Osteoblast (primary cell): ENCODE results near the gene DNMT3A. TPM values are rescaled to one million over a fixed set of nuclear protein-coding genes. Genes with fewer than 3 reads are reported as not detected.

Source experiments
- DNase-seq: peaks from one replicate; pipeline ENCODE4 v3.0.0; 2011; ENCODE audit warnings: low spot score, mixed read lengths; ENCODE audit not compliant: insufficient read length; ENCODE audit errors: missing footprints
- H2AFZ ChIP-seq: 2 replicates; pipeline ENCODE4 v1.6.0; 2011; ENCODE audit warnings: mild to moderate bottlenecking, low read length
- H3K27ac ChIP-seq: 2 replicates; pipeline ENCODE4 v1.5.1; 2011; ENCODE audit warnings: mild to moderate bottlenecking, low read depth, low read length, moderate library complexity
- H3K27me3 ChIP-seq: 2 replicates; pipeline ENCODE4 v1.6.0; 2012; ENCODE audit warnings: mild to moderate bottlenecking, control low read depth, inconsistent platforms, low read length, moderate library complexity; ENCODE audit not compliant: insufficient read depth
- H3K36me3 ChIP-seq: 2 replicates; pipeline ENCODE4 v1.5.1; 2011; ENCODE audit warnings: mild to moderate bottlenecking, low read length, control low read depth, moderate library complexity; ENCODE audit not compliant: insufficient read depth
- H3K4me1 ChIP-seq: 2 replicates; pipeline ENCODE4 v1.5.1; 2011; ENCODE audit warnings: mild to moderate bottlenecking, low read length, control low read depth, moderate library complexity; ENCODE audit not compliant: insufficient read depth
- H3K4me2 ChIP-seq: 2 replicates; pipeline ENCODE4 v1.6.0; 2011; ENCODE audit warnings: mild to moderate bottlenecking, low read length; ENCODE audit not compliant: insufficient read depth
- H3K4me3 ChIP-seq: fragments of 200-600 bp; sonication (generic); 3 replicates; pipeline ENCODE4 v1.5.1; 2012; ENCODE audit warnings: mild to moderate bottlenecking, low read length, inconsistent platforms; ENCODE audit not compliant: insufficient read depth
- H3K79me2 ChIP-seq: 2 replicates; pipeline ENCODE4 v1.6.0; 2012; ENCODE audit warnings: mild to moderate bottlenecking, low read length, control low read depth, inconsistent platforms; ENCODE audit not compliant: insufficient read depth
- H3K9me3 ChIP-seq: 2 replicates; pipeline ENCODE4 v1.5.1; 2011; ENCODE audit warnings: low read depth, low read length, control low read depth
- H4K20me1 ChIP-seq: 2 replicates; pipeline ENCODE4 v1.6.0; 2012; ENCODE audit warnings: mild to moderate bottlenecking, low read length, control low read depth; ENCODE audit not compliant: insufficient read depth
- total RNA-seq: library from RNA; depleted of rRNA; stranded (reverse); fragments of >200 nt; gene quantifications from 2 replicates; pipeline ENCODE4 v1.2.3, GENCODE V29; 2012
- TF ChIP-seq, protein P1 (sequence below): IDR thresholded peaks from 2 replicates; pipeline ENCODE4 v1.5.1; 2011; ENCODE audit warnings: mild to moderate bottlenecking, low read depth, low read length, moderate library complexity; ENCODE audit errors: extremely low read depth

Gene DNMT3A
- total RNA-seq, 1 donor, result 18.5 TPM

DNA sequence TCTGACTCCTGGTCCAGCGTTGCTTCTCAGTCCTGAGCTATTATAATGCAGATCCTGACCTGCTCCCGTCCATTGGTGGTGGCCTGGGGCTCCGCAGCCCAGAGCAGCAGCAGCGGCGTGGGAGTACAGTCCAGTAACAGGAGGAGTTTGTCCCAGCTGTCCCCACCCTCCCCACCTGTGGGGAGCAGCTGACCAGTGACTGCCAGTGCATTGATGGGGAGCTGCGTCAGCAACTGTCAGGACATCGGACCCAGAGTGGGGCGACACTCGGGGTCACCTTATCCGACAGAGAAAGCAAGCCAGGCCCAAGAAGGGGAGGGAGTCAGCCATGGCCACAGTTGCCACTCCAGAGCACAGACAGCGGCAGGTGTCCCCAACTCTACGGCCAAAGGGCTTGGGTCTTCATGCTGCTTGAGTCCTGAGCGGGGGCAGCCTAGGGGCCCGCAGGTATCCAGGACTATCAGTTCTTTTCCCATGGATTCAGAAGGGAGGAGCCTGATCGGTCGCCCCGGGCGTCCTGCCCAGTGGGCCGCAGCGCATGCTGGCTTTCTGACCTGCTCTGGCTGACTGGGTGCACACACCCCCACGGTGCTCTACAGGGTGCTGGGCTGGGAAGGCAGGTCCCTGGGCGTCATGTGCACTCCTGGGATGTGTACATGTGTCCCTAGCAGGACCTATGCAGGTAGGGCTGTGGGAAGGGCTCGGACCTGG lies 29.7 kb downstream of the DNMT3A start:
- Histone ChIP-seq H3K4me2 (no peak overlapping the region), H3K9me3 (no peaks in the 10 kb centered on the region), H3K27ac (no peak overlapping the region), H3K4me3 (no peak overlapping the region), H3K4me1 (no peaks in the 10 kb centered on the region), H3K27me3 (no peaks in the 10 kb centered on the region), H3K79me2 (peaks cover 2% of the 10 kb centered on the region), H3K36me3 (no peaks in the 10 kb centered on the region), H4K20me1 (peaks cover 32% of the 10 kb centered on the region), H2AFZ (no peak overlapping the region)
- TF ChIP-seq, protein P1, sequence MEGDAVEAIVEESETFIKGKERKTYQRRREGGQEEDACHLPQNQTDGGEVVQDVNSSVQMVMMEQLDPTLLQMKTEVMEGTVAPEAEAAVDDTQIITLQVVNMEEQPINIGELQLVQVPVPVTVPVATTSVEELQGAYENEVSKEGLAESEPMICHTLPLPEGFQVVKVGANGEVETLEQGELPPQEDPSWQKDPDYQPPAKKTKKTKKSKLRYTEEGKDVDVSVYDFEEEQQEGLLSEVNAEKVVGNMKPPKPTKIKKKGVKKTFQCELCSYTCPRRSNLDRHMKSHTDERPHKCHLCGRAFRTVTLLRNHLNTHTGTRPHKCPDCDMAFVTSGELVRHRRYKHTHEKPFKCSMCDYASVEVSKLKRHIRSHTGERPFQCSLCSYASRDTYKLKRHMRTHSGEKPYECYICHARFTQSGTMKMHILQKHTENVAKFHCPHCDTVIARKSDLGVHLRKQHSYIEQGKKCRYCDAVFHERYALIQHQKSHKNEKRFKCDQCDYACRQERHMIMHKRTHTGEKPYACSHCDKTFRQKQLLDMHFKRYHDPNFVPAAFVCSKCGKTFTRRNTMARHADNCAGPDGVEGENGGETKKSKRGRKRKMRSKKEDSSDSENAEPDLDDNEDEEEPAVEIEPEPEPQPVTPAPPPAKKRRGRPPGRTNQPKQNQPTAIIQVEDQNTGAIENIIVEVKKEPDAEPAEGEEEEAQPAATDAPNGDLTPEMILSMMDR, result no peak
- no peak for DNase-seq

DNA sequence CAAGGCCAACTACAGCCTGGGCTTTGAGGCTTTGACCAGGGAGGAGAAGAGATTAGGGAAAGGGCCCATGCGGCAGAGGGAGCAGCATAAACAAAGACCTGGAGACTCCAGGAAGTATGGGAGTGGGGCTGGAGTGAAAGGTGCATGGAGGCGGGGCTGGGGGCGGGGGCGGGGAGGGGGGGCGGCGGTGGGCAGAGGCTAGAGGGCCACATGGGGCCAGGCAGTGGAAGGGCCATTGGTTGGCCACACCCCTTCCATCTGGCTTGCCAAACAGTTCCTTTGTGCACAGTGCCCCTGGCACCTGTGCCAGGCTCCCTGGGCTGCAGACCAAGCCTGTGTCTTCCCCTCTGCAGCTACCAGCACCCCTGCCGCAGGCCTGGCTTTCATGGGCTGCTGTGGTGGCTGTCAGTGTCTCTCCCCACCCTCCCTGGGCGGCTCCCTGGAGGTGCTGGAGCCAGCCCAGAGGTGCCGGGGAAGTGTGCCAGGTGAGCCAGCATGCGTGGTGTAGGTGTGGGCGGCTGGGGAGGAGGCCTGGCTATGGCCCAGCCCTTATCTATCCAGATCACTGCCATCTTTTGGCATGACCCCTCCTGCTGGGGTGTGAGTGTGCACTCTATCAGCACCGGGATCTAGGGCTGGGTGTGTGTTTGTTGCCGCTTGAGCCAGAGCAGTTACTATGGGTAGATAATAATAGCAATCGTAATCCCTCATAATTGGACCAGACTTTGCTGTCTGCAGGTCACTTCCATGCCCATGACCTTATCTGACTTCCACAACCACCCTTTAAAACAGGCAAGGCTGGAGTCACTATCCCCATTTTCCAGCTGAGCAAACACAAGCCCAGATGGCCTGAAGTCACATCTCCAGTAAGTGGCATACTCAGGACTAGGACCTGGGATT lies 30.5 kb downstream of the DNMT3A start:
- TF ChIP-seq, protein P1, result no peak
- DNase-seq, result no peak
- Histone ChIP-seq H3K79me2 (peaks cover 2% of the 10 kb centered on the region), H3K4me1 (peaks cover under 1% of the 10 kb centered on the region), H3K27me3 (no peaks in the 10 kb centered on the region), H2AFZ (no peak overlapping the region), H3K4me3 (no peak overlapping the region), H4K20me1 (peaks cover 32% of the 10 kb centered on the region), H3K4me2 (no peak overlapping the region), H3K36me3 (no peaks in the 10 kb centered on the region), H3K9me3 (no peaks in the 10 kb centered on the region), H3K27ac (no peak overlapping the region)

DNA sequence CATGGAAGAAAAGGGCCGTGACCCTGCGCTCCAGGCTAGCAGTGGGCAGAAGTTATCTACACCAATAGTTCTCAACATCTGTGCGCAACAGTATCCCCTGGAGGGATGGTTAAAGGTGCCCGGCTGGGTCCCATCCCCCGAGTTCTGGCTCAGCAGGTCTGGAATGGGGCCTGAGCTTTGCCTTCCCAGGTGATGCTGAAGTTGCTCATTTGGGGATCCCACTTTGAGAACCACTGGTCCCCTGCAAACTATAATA lies 31.1 kb downstream of the DNMT3A start:
- H3K27ac ChIP-seq, result no peak overlapping the region
- no peaks in the 10 kb centered on the region for H3K27me3 ChIP-seq
- peaks cover 3% of the 10 kb centered on the region for H3K4me1 ChIP-seq
- TF ChIP-seq, protein P1, result no peak
- no peak overlapping the region for H3K4me2 ChIP-seq
- no peaks in the 10 kb centered on the region for H3K9me3 ChIP-seq
- no peak overlapping the region for H3K4me3 ChIP-seq
- H3K36me3 ChIP-seq, result no peaks in the 10 kb centered on the region
- peaks cover 36% of the 10 kb centered on the region for H4K20me1 ChIP-seq
- no peak overlapping the region for H2AFZ ChIP-seq
- no peak for DNase-seq
- H3K79me2 ChIP-seq, result peaks cover 2% of the 10 kb centered on the region

DNA sequence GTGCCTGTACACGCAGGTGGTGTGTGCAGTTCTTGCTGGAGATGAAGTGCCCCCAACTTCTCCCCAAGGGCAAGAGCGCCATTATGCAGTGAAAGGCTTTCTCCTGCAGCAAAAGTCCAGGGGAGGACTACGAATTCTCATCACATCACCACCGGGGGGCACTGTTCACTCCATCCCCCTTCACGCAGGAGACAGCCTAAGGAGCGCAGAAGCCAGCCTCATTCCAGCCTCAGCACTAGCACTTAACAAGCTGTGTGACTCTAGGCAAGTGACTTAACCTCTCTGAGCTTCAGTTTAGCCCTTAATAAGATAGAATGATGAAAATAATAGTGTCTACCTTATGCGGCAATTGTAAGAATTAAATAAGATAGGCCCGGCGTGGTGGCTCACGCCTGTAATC lies 32.3 kb downstream of the DNMT3A start:
- peaks cover 3% of the 10 kb centered on the region for H3K4me1 ChIP-seq
- H3K27ac ChIP-seq, result no peak overlapping the region
- DNase-seq, result no peak
- peaks cover 40% of the 10 kb centered on the region for H4K20me1 ChIP-seq
- no peak overlapping the region for H3K4me3 ChIP-seq
- no peaks in the 10 kb centered on the region for H3K9me3 ChIP-seq
- H3K36me3 ChIP-seq, result no peaks in the 10 kb centered on the region
- H2AFZ ChIP-seq, result no peak overlapping the region
- TF ChIP-seq, protein P1, result peak; percentile 60
- H3K79me2 ChIP-seq, result no peaks in the 10 kb centered on the region
- no peak overlapping the region for H3K4me2 ChIP-seq
- no peaks in the 10 kb centered on the region for H3K27me3 ChIP-seq
